Activated CD4-positive, alpha-beta T cell treated with anti-CD3 and anti-CD28 coated beads, Interleukin-2, amount 50 U/mL, for 1 hour (primary cell): ENCODE measurements around the gene BLM.

Experiments
- DNase-seq: peaks from one replicate; pipeline ENCODE4 v3.0.0-alpha.2; 2020

The BLM gene

DNA sequence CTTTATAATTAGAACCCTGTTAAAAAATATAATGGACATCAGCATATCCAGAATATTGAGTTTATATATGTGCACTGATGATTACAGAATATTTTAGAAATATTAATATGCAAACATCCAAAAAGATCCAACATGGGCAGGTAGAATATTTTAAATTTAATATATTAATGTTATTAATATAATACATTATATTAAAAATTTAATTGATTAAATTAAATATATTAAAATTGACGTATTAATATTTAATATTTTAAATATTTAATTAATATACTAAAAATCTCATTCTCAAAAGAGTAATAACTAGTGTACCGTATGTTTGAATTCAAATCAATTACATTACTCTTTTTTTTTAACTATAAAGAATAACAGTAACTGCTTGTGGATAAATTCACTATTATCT, 77.4 kb downstream of the BLM start:
- no peak for DNase-seq

DNA sequence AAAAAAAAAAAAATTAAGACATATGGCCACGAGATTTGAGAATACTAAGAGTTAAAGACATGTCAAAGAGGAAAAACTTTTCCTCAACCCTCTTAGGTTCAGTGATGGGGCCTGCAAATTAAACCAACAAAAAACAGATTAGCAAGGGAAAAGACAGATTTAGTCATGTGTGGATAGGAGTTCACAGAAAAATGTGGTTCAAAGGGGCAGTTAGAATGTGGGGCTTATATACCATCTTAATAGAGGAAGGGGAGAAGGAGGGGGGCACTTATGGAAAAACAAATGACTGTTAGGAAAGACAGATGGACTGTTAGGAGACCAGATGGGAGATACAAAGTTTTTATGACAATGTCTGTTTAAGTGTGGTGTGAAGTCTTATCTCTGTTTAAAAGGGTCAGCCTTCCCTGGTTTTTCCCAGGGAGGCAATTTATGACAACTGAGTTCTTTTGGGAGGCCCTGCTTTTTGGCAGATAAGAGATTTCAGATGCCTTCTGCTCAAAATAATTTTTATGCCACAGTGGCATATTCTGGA, 82.6 kb downstream of the BLM start:
- no peak for DNase-seq

DNA sequence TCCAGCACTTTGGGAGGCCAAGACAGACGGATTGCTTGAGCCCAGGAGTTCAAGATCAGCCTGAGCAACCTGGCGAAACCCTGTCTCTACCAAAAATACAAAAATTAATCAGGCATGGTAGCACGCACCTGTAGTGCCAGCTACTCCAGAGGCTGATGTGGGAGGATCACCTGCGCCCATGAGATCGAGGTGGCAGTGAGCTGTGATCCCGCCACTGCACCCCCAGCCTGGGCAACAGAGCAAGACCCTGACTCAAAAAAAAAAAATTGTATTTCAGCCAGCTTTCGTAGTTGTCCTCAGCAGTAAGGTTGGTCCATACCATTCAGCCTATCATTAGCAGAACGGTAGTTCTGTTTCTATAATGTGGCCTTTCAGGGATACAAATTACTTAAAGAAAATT, 84.7 kb downstream of the BLM start:
- no peak for DNase-seq

DNA sequence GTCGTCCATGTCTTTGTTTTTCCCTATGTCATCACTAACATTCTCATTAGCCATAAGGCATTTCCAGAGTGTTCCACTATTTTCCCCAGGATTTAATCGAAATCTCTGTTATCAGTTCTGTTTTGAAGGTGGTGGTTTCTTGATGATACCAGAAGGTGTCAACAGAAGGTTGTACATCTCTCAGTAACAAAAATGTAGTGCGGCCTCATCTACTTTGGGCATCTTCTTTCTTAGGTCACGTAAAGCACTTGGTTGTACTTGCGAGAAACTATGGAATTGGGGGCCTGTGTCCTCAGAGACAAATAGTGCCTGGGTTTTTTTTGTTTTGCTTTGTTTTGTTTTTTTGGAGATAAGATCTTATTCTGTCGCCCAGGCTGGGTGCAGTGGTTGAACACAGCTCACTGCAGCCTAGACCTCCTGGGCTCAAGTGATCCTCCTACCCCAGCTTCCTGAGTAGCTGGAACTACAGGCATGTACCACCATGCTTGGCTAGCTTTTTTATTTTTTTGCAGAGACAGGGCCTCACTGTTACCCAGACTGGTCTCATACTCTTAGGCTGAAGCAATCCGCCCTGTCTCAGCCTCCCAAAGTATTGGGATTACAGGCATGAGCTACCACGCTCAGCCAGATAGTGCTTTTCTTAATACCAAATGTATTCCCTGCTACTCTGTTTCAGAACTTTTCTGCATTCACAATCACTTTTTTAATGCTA, 90.1 kb downstream of the BLM start:
- no peak for DNase-seq

DNA sequence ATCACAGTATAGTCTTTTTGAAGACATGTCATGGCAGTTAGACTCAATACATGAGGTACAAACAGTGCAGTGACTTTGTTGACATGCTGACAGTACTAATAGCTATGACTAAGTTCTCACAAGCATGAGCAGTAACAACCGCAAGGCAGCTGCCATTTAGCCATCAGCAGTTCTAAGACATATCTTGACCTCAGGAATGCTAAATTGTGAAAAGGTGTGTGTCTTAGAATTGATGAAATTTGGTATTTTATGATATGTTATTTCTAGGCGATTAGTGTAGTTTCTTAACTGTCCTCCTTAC, 90.6 kb downstream of the BLM start:
- DNase-seq, result no peak

DNA sequence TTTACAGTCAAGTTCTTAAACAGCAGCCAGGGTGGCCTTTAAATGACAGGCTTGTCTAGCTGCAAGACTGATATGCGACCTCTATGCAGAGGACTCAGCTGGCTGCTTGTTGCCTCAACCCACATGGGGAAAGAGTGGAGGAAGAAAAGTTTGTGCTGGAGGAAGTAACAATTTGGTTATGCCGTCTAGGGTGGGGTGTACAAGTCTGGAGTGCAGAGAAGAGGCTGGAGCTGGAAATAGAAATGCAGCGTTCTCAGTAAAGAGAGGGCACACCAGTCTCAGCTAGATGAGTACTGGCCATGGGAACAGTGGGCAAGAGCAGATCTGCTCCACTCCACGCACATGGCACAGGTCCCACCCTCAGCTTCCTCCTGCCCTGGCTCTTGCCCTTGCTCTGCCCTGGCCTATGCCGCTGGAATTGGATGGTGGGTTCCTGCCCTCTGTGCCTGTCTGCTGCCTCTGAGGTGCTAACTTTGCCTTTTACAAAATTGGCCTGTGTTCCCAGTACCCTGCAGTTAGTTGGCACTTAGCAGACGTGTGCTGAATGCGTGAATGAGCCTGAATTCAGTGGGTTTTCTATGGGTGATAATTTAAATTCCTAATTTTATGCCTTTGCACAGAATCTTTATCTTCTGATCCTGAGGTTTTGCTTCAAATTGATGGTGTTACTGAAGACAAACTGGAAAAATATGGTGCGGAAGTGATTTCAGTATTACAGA, 91.5 kb downstream of the BLM start:
- no peak for DNase-seq

DNA sequence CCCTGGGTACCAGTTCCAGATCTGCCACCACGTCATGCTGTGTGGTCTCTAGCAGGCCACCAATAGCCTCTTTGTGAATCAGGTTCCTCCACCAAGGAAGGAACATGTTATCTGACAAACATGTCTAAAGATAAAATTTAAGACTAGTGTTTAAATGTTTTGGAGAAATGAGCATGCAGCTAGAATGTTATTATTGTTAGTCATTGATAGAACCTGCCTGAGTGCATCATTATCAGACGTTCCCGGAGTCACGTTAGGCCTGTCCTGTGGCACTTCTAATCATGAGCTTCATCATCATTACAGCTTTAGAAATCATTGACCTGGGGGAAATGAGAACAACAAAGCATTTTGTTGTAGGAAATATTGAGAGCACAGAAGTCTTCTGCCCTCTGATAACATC, 92.4 kb downstream of the BLM start:
- DNase-seq, result no peak

DNA sequence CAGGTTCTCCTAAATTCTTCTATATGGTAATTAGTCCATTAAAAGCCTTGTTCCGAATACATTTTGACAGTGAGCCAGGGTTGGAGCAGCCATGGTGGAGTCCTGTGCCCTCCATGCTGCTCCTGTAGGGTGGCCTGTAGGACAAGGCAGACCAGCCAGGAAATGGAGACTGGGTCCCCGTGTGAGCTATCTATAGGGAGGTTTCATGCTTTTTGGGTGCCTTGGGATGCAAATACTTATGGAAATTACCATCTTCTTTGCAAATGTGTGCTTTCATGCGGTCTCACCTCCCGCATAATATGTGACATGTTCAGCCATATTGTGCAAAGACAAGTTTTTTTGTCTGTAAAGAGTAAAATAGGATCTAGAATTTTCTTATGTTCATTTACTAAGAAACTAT, 93.2 kb downstream of the BLM start:
- no peak for DNase-seq

DNA sequence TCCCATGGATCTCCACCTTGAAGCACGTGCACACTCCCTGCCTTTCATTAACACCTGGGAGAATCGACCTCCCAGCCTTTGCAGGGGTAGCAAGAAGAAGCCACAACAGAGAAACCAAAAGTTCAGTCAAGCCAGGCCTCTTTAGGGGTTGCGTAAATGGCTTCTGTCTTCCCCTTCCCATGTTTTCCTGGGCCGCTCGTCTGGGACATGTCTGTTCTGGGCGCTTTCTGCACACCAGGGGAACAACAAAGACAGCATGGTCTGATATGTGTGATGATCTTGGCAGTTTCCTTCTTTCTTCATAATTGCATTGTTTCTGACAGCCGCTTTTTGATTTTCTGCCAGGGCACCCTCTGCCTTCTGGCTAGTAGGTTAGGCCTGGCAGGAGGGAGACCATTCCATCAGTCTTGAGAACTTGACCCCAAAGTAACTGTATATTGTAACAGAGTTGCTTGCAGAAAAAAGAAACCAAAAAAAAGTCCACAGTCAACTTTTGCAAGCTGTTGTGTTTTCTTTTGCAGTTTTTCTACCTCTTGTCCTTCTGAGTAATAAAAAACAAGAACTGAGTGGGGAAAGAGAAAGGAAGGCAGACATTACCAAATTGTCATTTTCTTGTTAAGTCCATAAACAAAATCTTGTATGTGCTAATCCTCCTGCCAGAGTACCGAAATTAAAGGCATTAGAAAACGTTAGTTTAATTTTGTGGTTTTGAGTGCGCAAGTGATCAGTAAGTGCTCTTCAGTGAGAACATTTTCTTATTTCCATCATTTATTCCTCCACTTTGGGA, 95.2 kb downstream of the BLM start:
- DNase-seq, result no peak

DNA sequence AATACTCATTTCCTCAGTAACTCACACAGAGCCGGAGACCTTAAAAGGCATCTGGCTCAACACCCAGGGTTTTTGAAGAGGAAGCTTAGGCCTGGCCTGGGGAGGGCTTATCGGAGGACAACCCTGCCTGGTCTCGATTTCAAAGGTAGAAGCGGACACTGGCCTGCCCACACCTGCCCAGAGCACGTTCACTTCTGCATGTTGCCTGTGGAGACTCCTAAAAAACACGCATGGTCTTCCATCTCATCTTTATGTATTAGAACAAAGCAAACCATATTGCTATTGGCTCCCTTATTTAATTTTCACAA, 95.8 kb downstream of the BLM start:
- no peak for DNase-seq

DNA sequence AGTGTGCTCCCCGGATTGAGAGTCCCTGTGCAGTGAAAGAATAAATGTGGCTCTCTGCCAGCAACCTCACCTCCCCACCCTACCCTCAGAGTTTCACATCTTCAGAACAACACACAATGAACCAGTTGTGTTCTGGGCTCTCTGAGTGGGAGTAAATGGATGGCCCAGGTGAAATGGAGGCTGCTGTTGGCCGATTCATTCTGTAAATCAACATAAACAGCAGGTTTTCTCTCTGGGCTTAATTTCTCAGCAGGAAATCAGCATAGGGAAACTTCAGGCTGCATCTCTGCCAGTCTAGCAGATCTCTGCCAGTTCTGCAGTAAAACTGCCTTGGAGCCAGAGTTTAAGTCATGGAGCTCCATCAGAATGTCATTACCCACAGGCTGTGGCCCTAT, 96.6 kb downstream of the BLM start:
- no peak for DNase-seq

DNA sequence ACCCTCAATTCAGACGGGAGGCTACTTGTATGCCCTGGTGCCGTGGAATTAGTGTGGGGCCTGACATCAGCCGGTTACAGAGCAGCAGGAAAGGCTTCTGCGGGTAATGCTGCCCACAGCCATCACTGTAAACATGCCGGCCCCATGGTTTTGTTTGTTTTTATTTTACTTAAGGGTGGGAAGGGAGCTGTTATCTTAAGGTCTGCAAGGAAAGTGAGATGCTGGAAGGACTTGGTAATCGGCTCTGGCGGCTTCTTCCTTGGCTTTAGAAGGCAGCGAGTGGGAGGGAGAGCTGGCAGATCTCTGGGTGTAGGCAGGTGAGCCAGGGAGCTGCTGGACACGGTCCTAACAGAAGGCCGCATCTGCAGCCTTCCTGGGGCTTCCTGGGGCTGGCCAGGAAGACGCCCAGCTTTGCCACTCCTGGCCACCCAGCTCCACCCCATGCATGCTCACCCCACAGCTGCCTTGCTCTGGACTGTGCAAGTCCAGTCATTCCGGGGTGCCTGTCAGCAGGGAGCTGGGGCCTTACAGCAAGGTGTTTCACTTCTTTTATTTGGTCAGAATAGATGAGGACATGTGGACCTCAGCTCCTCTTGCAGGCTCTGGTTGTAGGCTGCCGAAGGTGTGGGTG, 97.2 kb downstream of the BLM start:
- no peak for DNase-seq

DNA sequence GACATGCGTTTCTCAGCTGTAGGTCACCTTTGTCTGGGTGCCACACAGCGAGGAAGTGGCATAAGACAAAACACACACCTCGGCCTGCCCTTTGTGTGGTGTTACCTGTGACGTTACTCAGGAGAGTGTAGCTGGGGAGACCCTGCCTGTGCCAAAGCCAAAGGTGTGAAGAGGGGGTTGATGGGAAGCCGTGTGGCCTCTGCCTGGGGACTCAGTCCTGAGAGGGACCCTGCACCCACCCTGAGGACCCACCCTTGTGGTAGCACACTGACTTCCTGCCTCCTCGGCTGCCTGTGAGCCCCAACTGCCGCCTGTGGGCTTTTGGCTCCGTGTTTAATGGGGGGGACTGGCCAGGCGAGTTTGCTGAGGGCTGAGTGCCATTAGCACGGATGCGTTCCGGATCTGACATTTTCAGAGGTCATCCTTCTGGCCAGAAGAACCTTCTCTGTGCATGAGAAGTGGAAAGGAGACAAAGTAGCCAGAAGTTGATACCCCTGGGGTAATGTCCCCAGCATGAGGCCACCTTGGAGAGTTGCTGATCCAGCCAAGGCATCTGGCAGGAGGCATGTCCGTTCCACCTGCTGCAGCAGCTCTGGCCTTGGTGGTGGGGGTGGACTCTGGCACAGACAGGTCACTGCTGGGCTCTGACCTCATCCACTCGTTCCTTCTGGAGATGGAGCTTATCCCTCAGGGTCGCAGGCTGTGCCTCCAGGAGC, 99.4 kb downstream of the BLM start:
- DNase-seq, result no peak

DNA sequence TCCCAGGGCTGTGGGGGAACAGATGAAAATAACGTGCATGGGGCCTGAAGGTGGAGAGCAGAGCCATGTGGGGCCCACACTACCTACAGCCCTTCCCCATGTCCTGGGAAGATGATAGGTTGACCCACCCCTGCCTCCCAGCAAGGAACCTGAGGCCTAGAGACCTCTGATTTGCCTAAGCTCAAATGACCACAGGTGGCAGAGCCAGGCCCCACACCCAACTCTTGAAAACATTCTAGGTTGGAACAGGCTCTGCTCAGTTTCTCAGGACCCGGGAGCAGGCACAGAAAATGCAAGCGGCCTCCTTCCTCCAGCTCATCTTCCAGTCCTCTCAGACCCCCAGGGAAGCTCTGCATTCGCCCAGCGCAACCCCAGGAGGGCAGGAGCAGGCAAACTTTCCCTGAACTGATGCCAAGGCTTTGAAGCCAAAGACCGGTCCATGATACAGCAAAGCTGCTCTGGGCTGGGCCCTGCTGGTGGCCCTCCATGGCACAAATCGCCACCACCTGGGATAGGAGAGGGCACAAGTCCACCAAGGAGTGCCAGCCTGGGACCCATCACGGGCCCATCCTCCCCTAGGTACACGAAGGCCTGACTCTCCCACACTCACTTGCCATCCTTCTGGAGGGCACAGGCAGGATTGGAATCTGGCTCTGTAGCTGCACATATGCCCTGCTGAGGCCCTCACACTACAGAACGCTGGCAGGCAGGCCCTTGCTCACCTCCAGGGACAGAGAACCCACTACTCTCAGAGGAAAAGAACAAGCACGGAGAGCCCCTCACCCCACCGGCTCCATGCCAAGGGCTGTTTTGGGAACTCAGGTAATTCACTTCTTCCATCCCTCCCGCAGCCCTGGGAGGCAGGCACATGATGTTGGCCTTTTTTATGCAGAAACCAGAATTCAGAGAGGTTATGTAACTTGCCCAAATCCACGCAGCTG, 100.2 kb downstream of the BLM start:
- no peak for DNase-seq

DNA sequence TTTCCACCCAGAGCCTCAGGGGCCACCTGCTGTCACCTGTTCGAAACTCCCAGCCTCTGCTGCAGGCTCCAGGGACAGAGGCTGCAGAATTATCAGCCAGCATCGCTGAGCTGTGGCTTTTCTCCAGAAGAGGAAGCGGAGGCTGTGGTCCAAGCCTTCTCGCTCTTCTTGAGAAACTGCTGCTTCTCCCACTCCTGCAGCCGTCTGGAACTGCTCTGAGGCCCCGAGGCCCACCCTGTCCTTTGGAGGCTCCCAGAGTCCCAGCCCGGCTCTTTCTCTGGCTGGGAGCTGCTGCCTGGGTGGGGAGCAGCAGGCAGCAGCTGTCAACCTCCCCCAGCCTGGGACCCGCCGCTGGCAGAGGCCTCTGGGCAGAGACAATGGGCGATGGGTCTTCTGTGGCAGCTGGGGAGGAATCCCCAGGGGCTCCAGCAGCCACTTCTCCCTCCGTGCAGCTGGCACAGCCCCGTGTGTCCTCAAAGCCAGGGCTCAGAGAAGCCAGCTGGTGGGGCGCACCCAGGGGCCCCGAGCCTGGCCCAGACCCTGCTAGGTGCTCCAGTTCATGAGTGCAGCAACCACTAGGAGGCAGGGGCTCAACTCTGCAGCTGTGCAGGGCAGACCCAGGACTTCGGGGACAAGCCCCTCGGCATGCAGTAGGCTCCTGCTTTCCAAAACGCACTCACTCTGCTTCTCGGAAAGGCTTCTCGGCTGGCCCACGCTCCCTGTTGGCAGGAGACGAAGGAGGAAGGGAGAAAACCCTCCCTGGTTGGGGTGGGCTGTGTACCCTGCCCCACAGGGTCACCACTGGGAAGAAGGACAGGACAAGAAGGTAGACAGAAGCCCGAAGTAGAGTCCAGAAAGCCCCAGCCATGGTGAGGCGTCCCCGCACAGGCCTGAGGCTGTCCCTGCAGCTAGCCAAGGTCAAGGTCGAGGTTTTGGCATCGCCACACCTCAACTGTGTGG, 101.4 kb downstream of the BLM start:
- DNase-seq, result no peak

DNA sequence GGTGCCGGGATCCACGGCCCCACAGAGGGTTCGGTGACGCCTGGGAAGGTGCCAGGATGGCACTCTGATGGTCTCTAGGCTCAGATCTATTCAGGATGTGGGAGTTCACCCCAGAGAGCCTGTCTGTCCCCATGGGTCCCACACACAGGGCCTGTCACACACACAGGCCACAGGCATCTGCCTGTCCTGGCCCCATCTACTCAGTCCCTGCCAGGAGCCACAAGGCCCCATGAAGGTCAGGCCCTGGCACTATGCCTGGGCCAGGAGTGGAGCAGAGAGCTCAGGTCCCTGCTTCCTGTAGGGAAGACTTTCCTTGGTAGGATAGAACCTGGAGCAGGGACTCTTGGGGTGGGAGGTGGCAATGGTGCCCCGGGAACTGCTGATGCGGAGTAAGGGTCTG, 102.2 kb downstream of the BLM start:
- DNase-seq, result no peak

DNA sequence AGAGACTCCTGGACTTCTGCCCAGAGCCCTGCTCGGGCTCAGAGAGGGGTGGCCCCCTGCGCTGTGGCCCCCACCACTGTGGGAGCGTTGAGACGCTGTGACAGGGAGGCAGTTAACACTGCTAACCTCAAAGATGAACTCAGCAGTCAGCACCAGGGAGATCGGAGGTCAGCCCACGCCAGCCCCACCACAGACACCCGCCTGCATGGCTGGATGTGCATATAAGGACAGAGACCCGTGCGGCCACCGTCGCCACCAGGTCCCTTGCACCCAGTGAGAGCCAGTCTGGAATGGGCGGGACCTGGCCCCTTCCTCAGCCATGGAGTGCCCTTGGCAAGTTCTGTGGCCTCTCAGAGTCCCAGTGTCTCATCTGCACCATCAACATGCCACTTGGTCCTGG, 102.7 kb downstream of the BLM start:
- no peak for DNase-seq

DNA sequence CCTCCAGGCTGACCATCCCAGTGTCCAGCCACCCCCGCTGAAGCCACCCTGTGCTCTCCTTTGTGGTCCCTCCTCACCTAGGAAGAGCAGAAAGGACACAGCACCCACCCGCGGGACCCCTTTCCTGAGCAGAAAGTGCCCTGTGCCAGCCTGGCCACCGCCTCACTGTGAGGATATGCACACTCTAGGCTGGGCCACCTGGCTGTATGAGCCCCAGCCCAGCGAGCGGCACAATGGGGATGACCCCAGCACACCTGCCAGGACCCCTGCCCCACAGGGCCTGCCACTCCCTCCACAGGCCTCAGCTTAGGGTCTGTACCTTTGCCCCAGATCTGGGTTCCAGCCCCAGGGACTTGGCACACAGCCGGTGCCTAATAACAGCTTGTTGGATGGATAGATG, 103.3 kb downstream of the BLM start:
- DNase-seq, result no peak

DNA sequence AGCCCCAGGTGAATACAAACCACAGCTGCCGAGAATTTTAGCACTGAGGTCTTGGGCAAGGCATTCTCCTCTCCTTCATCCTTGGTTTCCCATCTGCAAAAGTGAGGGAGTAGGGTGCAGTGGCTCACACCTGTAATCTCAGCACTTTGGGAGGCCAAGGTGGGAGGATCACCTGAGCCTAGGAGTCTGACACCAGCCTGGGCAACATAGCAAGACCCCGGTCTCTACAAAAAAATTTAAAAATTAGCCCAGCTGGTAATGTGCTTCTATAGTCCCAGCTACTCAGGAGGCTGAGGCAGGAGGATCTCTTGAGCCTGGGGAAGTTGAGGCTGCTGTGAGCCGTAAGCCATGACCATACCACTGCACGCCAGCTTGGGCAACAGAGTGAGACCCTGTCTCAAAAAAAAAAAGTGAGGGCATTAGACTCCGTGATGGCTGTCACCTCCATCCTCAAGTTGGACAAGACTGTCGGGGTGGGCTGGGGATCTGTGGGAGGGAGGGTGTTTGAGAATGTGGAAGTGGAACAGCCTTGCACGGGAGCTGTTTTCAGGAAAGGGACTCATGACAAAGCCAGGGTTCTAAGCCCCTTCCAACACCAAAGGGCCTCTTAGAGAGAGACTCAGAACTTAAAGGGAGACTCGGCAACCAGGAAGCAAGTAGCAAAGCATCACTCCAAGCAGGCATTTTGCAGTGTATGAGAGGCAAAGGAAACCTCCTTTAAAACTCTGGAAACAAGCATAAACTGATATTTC, 105.2 kb downstream of the BLM start:
- no peak for DNase-seq

DNA sequence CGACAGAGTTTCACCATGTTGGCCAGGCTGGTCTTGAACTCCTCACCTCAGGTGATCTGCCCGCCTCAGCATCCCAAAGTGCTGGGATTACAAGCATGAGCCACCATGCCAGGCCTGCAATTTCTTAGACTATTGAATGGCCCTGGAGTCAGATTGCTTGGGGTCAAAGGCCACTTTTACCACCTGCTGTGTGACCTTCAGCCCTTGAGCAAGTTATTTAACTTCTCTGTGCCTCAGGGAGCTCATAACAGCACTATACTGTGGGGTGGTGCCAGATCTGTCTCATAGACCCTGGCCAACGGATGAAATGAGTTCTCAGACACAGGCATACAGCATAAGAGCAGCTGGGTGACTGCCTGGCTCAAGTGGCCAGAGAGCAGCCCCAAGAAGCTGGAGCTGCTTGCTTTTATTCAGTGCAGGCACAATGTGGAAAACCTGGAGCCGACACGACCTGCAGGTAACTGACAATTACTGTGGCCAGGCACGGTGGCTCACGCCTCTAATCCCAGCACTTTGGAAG, 106.4 kb downstream of the BLM start:
- DNase-seq, result no peak
